Measurements from ENCODE around the gene HCFC1. TPM values are rescaled to one million over a fixed set of nuclear protein-coding genes. Genes with fewer than 3 reads are reported as not detected.

HCFC1 gene
- total and polyA plus RNA-seq, 2 of the 8 experiments (the other 6 are each of a cell fraction or from before 2014, with no cell fraction given): 24.9 to 117 TPM

GRCh38 chrX:153973127-153974002 is 1.7 kb upstream of the HCFC1 start:
- H3K9ac ChIP-seq (replicated peaks in 1 of 4; ENCODE audit: extremely low read depth in 1 of 4, low read depth in 3 of 4, low read length in 3 of 4): peak overlapping the region; percentile 63 to 100 (median 96)
- H3K36me3 ChIP-seq (ENCODE audit: control insufficient read depth in 2 of 4, insufficient read depth in 4 of 4, low read length in 3 of 4): no peaks in the 10 kb centered on the region
- ChIA-PET POLR2A (ENCODE audit: partially characterized antibody) (interaction anchor here (0.6 to 4.6 kb wide), 13 partner anchors 11 to 444 kb away, joined by 3 to 43 read pairs (median 3); partner anchors contain the start of gene ARHGAP4), CTCF (ENCODE audit: partially characterized antibody) (interaction anchor here (0.6 to 0.9 kb wide), 3 partner anchors 19 to 210 kb away, joined by 3 to 4 read pairs (median 3); no protein-coding TSS in a partner anchor)
- peak overlapping the region; percentile 7 for H3K4ac ChIP-seq (replicated peaks; ENCODE audit: insufficient read length, low read depth, low read length)
- peaks cover 8% of the 10 kb centered on the region; the same call in 1 of the 2 replicates for H3K23me2 ChIP-seq (ENCODE audit: low read depth, low read length)
- peaks cover under 1 to 11% (median 4%) of the 10 kb centered on the region in 4 experiments; a peak in 6 of 7 replicates for H3K4me1 ChIP-seq (replicated peaks in 1 of 4; ENCODE audit: control insufficient read depth in 3 of 4, insufficient read depth in 4 of 4, low read length in 3 of 4)
- peaks cover 2% of the 10 kb centered on the region; the same call in 1 of the 2 replicates for H3K79me1 ChIP-seq (ENCODE audit: low read depth, low read length)
- no peak overlapping the region for H4K91ac ChIP-seq (replicated peaks; ENCODE audit: insufficient read length, low read length)
- H3K4me3 ChIP-seq (ENCODE audit: extremely low read depth in 1 of 4, insufficient read depth in 2 of 4, low read depth in 3 of 4, low read length in 4 of 4): peak overlapping the region; percentile 55 to 99 (median 75)
- FAIRE-seq: peak; percentile 32
- DNase-seq (ENCODE audit: low read depth in 1 of 2, low spot score in 2 of 2): no peak
- peak overlapping the region; percentile 82 for H3K56ac ChIP-seq (replicated peaks; ENCODE audit: insufficient read length, low read depth, low read length)
- no peak overlapping the region for H2BK15ac ChIP-seq (ENCODE audit: low read length)
- H2BK5ac ChIP-seq (ENCODE audit: low read depth, low read length): peak overlapping the region; percentile 16; the same call in 1 of the 2 replicates
- H2BK120ac ChIP-seq (replicated peaks; ENCODE audit: low read depth, low read length): peak overlapping the region; percentile 54
- no peak overlapping the region for H2BK20ac ChIP-seq (ENCODE audit: low read length)
- no peak overlapping the region for H2BK12ac ChIP-seq (ENCODE audit: low read depth, low read length)
- H4K5ac ChIP-seq (ENCODE audit: insufficient read length, low read depth, low read length): peak overlapping the region; percentile 88
- H3K79me2 ChIP-seq (ENCODE audit: control insufficient read depth in 1 of 2, insufficient read depth in 2 of 2, low read length in 2 of 2): peaks cover 15 to 24% of the 10 kb centered on the region in 2 experiments
- no peak overlapping the region; the same call in 1 of the 2 replicates for H4K8ac ChIP-seq (ENCODE audit: extremely low read depth, insufficient read depth, low read length)
- H4K20me1 ChIP-seq (replicated peaks in 1 of 2; ENCODE audit: control insufficient read depth in 1 of 2, insufficient read depth in 2 of 2, low read length in 2 of 2): peaks cover 12% of the 10 kb centered on the region in 2 experiments
- 59% methylated on average over 20 of the region's 20 CpGs; no CpG with 5 or more reads in 1 of the 2 experiments for WGBS, 2 experiments (ENCODE audit: extremely low coverage in 1 of 2, insufficient coverage in 1 of 2, insufficient read length in 1 of 2, insufficient replicate concordance in 2 of 2, low coverage in 1 of 2, low lambda C conversion rate in 2 of 2, missing lambda C conversion rate in 1 of 2)
- H2AFZ ChIP-seq (ENCODE audit: low read length): no peak overlapping the region
- peak overlapping the region; percentile 99; the same call in 1 of the 2 replicates for H3K27ac ChIP-seq (ENCODE audit: low read depth, low read length)
- H3K4me2 ChIP-seq (ENCODE audit: insufficient read depth in 1 of 2, low read depth in 2 of 2, low read length in 2 of 2): peak overlapping the region; percentile 66 to 69
- H3K14ac ChIP-seq (ENCODE audit: insufficient read length): no peak overlapping the region
- H2AK5ac ChIP-seq (ENCODE audit: low read depth, low read length): no peak overlapping the region
- H3K18ac ChIP-seq (ENCODE audit: extremely low read depth, low read length): peak overlapping the region; percentile 32; the same call in 1 of the 2 replicates
- H3K27me3 ChIP-seq (replicated peaks in 1 of 4; ENCODE audit: control insufficient read depth in 3 of 4, extremely low read depth in 1 of 4, insufficient read depth in 3 of 4, low read length in 3 of 4): no peaks in the 10 kb centered on the region
- H3K9me3 ChIP-seq (ENCODE audit: insufficient read depth in 2 of 2, low read depth in 1 of 2, low read length in 1 of 2): no peaks in the 10 kb centered on the region
- no peak overlapping the region for H3K23ac ChIP-seq (ENCODE audit: insufficient read length)
- TF ChIP-seq SIX5 (IDR thresholded peaks at IDR 0.05; ENCODE audit: low read depth, low read length) (no peak), ATF2 (IDR thresholded peaks at IDR 0.05; ENCODE audit: low read length) (no peak), POLR2AphosphoS5 (IDR thresholded peaks at IDR 0.05; ENCODE audit: low read depth, low read length) (no peak), SIN3A (conservative IDR thresholded peaks at IDR 0.05 in 1 of 2, IDR thresholded peaks at IDR 0.05 in 1 of 2; ENCODE audit: low read depth in 1 of 2, low read length in 2 of 2) (no peak), RBBP5 (IDR thresholded peaks at IDR 0.05; ENCODE audit: borderline replicate concordance, low read depth, low read length) (no peak), EGR1 (IDR thresholded peaks at IDR 0.05; ENCODE audit: borderline replicate concordance, low read depth, low read length) (no peak), MAFK (IDR thresholded peaks at IDR 0.05; ENCODE audit: low read depth, low read length) (no peak), TCF12 (IDR thresholded peaks at IDR 0.05; ENCODE audit: low read depth, low read length) (no peak), KDM1A (IDR thresholded peaks at IDR 0.05; ENCODE audit: borderline replicate concordance, low read length) (no peak)
